ACC112 (cell line): Measurements from ENCODE around the gene KLB.
"Not testable (repeated sequence)": the region's sequence is repeated elsewhere in the genome, so short reads cannot be mapped to it uniquely, and the experiment has no call there.

Source experiments
- H2AFZ ChIP-seq: fragments of 200-600 bp; sonication (generic); one replicate; pipeline ENCODE4 v1.6.0; 2017; ENCODE audit warnings: antibody characterized with exemption, low read length; ENCODE audit not compliant: unreplicated experiment
- H3K27ac ChIP-seq: fragments of 200-600 bp; sonication (generic); 2 replicates; pipeline ENCODE4 v1.5.1; 2014; ENCODE audit warnings: low read depth, mild to moderate bottlenecking, antibody characterized with exemption, low read length, moderate library complexity
- H3K27me3 ChIP-seq: fragments of 200-600 bp; sonication (generic); 2 replicates; pipeline ENCODE4 v1.6.1; 2014; ENCODE audit warnings: mild to moderate bottlenecking, antibody characterized with exemption, low read length, moderate library complexity, mixed read lengths; ENCODE audit not compliant: insufficient read depth
- H3K36me3 ChIP-seq: fragments of 200-600 bp; sonication (generic); 2 replicates; pipeline ENCODE4 v1.6.1; 2016; ENCODE audit warnings: mild to moderate bottlenecking, antibody characterized with exemption, low read length, moderate library complexity, mixed read lengths; ENCODE audit not compliant: insufficient read depth
- H3K4me1 ChIP-seq: fragments of 200-600 bp; sonication (generic); one replicate; pipeline ENCODE4 v1.6.1; 2016; ENCODE audit warnings: low read length, mixed read lengths; ENCODE audit not compliant: insufficient read depth, unreplicated experiment, control insufficient read depth
- H3K4me3 ChIP-seq: fragments of 200-600 bp; sonication (generic); 2 replicates; pipeline ENCODE4 v1.5.1; 2014; ENCODE audit warnings: mild to moderate bottlenecking, low read depth, low read length
- H3K79me2 ChIP-seq: fragments of 200-600 bp; sonication (generic); one replicate; pipeline ENCODE4 v1.6.0; 2016; ENCODE audit warnings: low read length; ENCODE audit not compliant: control insufficient read depth, unreplicated experiment, insufficient read depth

The KLB gene

DNA sequence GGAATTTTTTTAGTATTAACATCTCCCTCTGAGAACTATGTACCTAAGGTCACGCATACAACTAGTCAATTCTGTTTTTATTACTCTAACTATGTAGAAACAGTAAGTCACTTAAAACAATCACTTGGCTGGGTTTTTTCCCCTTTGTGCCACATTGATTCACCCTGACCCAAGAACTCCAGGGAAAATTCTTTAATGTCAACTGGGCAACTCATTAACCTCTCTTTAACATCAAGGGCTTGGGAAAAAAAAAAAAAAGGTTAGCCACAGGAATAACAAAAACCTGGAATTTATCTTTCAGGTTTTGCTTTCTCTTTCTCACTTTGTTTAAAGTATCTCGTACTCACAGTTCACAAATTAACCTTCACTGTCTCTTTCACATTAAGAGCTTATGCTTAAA is 43.9 kb downstream of the KLB start:
- Histone ChIP-seq H3K27ac (0 out of 2 replicates have a peak overlapping the region, but pooled peaks have one; percentile 20), H3K79me2 (peaks cover 8% of the 10 kb centered on the region), H2AFZ (no peak overlapping the region), H3K27me3 (no peaks in the 10 kb centered on the region), H3K36me3 (peaks cover 47% of the 10 kb centered on the region), H3K4me1 (peaks cover 2% of the 10 kb centered on the region), H3K4me3 (no peak overlapping the region)

DNA sequence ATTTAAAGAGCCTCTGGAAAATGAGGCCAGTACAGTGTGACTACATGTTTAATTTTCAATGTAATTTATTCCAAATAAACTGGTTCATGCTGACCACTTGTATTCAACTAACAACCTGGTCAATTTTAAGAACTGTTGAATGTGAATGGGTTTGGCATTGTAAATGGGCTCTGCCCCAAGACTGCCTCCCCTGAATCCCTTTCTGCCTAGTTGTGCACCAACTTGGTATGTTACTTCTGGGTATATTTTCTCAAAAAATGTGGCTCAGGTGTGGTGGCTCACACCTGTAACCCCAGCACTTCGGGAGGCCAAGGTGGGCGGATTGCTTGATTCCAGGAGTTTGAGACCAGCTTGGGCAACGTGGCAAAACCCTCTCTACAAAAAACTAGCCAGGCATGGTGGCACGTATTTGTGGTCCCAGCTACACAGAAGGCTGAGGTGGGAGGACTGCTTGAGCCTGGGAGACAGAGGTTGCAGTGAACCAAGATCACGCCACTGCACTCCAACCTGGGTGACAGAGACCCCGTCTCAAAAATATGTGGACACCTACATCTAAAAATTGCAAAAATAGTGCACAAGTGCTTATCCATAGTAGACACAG is 44.8 kb downstream of the KLB start:
- peaks cover 11% of the 10 kb centered on the region for H3K4me1 ChIP-seq
- H3K79me2 ChIP-seq, result peaks cover 17% of the 10 kb centered on the region
- no peak overlapping the region for H3K27ac ChIP-seq
- peaks cover 56% of the 10 kb centered on the region for H3K36me3 ChIP-seq
- H3K4me3 ChIP-seq, result no peak overlapping the region
- no peaks in the 10 kb centered on the region for H3K27me3 ChIP-seq
- no peak overlapping the region for H2AFZ ChIP-seq

DNA sequence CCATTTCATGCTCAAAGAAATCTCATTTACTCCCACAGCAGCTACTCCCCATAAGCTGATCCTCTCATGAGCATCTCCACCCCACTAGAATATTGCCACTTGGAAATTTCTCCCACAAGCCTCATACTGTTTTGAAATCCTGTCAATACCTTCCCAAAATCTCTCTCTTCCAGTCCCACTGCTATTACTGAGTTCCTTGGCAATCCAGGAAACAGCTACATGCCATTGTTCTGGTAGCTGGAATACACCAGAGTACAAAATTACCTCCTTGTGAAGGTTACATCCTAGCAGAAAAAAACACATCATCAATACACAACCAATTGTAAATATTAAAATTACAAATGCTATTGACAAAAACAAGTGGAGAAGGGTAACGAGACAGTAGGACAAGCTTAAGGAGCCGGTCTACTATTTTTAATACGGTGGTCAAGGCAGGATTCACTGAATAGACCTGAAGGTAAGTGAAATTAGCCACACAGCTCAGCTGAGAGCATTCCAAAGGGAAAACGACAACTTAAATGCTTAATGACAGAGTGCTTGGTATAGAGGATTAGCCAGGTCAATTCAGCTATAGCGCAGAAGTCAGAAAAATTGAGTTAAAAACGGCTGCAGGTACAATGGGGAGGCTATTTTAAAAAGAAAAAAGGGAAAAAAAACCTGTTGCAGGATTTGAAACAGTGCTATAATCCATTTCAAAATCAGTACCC is 45.6 kb downstream of the KLB start:
- Histone ChIP-seq H3K4me1 (peaks cover 18% of the 10 kb centered on the region), H3K27ac (no peak overlapping the region), H3K27me3 (no peaks in the 10 kb centered on the region), H3K79me2 (peaks cover 25% of the 10 kb centered on the region), H3K36me3 (peaks cover 64% of the 10 kb centered on the region), H2AFZ (no peak overlapping the region), H3K4me3 (no peak overlapping the region)

DNA sequence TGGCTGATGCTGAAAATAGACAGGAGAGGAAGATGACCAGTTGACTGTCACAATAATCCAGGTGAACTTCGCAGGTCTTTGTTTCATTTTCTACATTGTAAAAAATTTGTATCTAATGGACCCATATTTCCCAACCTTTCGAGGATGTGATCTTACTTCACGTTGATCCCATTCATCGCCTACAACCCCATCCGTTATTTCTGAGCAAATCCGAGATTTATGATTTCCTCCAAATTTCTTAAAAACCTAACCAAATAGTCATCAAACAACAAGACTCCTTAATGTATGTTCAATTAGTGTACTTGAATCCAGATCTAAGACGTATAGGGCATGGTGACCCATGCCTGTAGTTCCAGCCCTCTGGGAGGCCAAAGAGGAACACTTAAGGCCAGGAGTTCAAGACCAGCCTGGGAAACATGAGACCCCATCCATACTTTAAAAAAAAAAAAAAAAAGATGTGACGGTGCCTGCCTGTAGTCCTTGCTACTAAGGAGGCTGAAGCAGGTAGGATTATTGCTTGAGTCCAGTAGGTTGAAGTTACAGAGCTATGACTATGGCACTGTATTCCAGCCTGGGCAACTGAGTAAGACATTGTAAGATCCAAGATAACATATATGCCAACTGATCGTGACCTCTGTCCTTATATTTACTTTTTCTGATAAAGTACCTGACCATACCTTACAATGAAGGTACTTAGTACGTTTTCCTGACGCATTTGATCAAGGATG is 46.3 kb downstream of the KLB start:
- no peak overlapping the region for H3K27ac ChIP-seq
- H3K4me1 ChIP-seq, result peaks cover 18% of the 10 kb centered on the region
- H3K4me3 ChIP-seq, result no peak overlapping the region
- H3K36me3 ChIP-seq, result peaks cover 71% of the 10 kb centered on the region
- no peaks in the 10 kb centered on the region for H3K27me3 ChIP-seq
- H3K79me2 ChIP-seq, result peaks cover 32% of the 10 kb centered on the region
- no peak overlapping the region for H2AFZ ChIP-seq

DNA sequence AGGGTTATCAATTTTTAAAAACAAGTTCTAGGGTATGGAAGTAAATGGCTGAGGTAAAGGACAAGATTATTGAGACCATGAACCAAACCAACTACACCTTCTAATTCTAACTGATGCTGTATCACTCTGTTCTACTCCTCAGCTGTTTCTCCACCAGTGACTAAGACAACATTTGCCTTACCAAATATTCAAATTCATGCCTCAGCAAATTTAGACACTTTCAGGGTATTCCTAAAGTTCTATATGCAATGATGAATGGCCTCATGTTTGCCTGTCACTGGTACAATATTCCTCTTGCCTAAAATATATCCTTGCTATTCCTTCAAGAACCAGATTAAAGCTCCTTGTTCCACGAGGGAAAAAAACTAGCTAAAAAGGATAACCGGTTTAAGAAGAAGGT is 47.0 kb downstream of the KLB start:
- Histone ChIP-seq H3K4me1 (peaks cover 18% of the 10 kb centered on the region), H3K27me3 (no peaks in the 10 kb centered on the region), H3K79me2 (peaks cover 39% of the 10 kb centered on the region), H3K36me3 (peaks cover 73% of the 10 kb centered on the region), H2AFZ (no peak overlapping the region), H3K4me3 (no peak overlapping the region), H3K27ac (no peak overlapping the region)

DNA sequence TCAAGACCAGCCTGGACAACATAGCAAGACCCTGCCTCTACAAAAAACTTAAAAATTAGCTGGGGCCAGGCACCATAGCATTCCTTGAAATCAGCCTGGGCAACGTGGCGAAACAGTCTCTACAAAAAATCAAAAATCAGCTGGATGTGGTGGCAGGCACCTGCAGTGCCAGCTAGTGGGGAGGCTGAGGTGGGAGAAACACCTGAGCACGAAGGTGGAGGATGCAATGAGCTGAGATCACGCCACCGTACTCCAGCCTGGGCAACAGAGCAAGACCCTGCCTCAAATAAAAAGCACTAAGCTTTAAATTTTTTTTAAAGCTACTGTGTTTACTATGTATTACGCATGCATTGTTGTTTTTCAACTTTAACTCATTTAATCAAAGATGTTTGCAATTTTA is 48.8 kb downstream of the KLB start:
- Histone ChIP-seq H3K36me3 (peaks cover 72% of the 10 kb centered on the region), H3K79me2 (peaks cover 47% of the 10 kb centered on the region), H3K4me1 (peaks cover 19% of the 10 kb centered on the region), H2AFZ (no peak overlapping the region), H3K27me3 (no peaks in the 10 kb centered on the region), H3K27ac (no peak overlapping the region), H3K4me3 (peak overlapping the region; percentile 93)

DNA sequence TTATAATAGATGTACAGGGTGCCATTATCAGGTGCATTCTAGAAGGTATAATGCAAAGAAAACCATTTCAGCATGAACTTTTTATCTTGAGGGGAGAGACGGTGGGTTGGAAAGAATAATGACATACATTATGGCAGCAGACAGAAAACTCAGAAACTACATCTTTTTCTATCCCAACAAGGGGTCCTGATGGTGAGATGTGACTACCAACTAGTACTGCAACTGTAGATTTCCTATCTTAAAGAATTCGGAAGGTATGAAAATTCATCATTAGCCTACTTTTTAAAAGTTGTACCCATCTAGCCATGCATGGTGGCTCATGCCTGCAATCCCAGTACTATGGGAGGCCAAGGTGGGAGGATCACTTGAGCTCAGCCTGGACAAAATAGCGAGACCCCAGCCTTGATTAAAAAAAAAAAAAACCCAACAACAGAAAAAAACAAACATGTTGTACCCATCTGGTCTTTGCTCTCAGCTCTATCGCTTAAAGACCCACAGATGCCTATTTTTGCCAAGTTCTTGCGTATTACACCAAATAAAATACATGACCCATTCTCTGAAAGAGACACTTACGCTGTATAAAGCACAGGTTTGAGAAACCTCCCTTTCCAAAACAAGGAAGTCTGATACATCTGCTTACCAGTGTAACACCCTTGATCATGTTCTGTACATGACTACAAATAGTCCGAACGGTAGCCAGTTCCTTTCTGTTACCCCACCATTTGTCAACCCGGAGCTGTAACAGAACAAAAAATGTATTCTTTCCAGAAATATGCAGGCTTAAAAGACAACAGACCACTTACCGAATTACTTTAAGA is 50.4 kb downstream of the KLB start:
- H2AFZ ChIP-seq, result no peak overlapping the region
- H3K36me3 ChIP-seq, result peaks cover 63% of the 10 kb centered on the region
- no peak overlapping the region for H3K27ac ChIP-seq
- peak overlapping the region; percentile 93 for H3K4me3 ChIP-seq
- H3K27me3 ChIP-seq, result no peaks in the 10 kb centered on the region
- peaks cover 55% of the 10 kb centered on the region for H3K79me2 ChIP-seq
- H3K4me1 ChIP-seq, result peaks cover 25% of the 10 kb centered on the region

DNA sequence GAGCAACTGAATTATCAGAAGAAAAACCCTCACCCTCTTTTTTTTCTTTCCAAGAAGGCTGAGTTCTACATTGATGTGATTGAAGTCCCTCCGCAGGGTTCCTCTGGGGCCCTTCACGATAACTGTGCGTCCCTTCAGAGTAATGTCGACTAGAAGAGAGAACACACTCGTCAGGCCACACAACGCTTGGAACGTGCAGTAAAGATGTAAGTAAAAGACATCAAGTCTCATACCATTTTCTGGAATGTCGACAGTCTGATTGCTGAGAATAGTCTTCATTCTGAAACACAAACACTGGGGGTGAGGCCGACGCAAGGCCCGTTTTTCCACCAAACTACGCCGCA is 51.4 kb downstream of the KLB start:
- H2AFZ ChIP-seq, result not testable (repeated sequence)

DNA sequence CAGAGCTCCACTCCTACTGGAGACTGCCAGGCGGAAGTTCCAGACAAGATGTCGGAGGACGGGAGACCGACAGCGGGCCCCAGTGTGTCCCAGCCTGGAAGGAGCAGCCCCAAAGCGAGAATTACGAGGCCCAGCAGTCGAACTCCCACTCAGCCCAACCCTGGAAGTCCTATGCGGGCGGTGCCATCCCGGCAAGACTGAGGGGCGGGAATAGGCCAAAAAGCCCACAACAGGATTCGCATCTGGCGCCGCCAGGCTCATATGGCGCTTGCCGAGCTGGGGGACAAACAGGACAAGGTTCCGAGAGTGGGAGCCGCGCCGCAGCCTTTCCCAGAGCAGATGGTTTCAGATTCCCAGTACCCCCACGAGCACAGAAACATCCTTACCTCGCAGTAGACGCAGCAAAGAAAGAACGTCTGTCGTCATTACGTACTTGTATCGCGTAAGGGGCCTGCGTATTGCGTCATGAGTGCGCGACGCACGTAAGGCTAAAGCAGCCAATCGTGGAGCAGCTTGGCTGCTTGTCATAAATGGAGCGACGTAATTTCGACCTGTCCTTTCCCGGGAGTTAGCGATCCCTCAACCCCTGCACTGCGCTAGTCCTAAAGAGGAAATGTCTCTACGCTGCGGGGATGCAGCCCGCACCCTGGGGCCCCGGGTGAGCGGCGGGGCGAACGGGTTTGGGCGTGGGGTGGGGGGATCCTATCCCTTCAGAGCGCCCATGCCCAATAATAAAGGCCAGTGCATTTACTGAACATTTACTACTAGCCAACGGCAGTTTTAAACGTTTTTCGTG is 52.0 kb downstream of the KLB start, which contains the start of the genes LIAS and RPL9:
Gene LIAS, plus strand, starts transcription at position 552 of the 796 bp plus-strand sequence. Its CDS starts 62 bp downstream, at position 614.
Gene RPL9, minus strand, starts transcription at position 418 of the 796 bp plus-strand sequence. CDS start 483 bp downstream, outside the sequence.
- H3K79me2 ChIP-seq, result peaks cover 55% of the 10 kb centered on the region
- no peaks in the 10 kb centered on the region for H3K27me3 ChIP-seq
- peak within 1 kb of the TSS; percentile 86 for H3K27ac ChIP-seq
- peaks cover 25% of the 10 kb centered on the region for H3K4me1 ChIP-seq
- H3K36me3 ChIP-seq, result peaks cover 48% of the 10 kb centered on the region
- peak within 1 kb of the TSS; percentile 84 for H2AFZ ChIP-seq
- H3K4me3 ChIP-seq, result peak within 1 kb of the TSS; percentile 93

More for the DNA sequence above, 51.4 kb downstream of the KLB start:
- Histone ChIP-seq H3K4me3 (peak overlapping the region; percentile 93), H3K4me1 (peaks cover 25% of the 10 kb centered on the region), H3K79me2 (peaks cover 55% of the 10 kb centered on the region), H3K27ac (peak overlapping the region; percentile 86), H3K36me3 (peaks cover 54% of the 10 kb centered on the region)
- not testable (repeated sequence) for H3K27me3 ChIP-seq
